Tibial nerve (tissue), 4 donors: ENCODE data around the gene INPP4A.

Experiments used
- CTCF ChIP-seq, 5 experiments: fragments of 200-600 bp in 3 of 5; fragments of 450-650 bp in 2 of 5; sonication (generic) in 3 of 5; IDR thresholded peaks; one replicate each; pipeline ENCODE4 v1.5.1; 2016 to 2019; ENCODE audit warnings: antibody characterized with exemption in 5 of 5, mild to moderate bottlenecking in 3 of 5, moderate library complexity in 2 of 5
- EP300 ChIP-seq, 2 donors: sonication (generic); formaldehyde crosslinking; IDR thresholded peaks; one replicate each; pipeline ENCODE4 v1.6.1; 2017; ENCODE audit warnings: antibody characterized with exemption in 2 of 2, mild to moderate bottlenecking in 1 of 2

GRCh38 chr2:98558852-98559530 lies 114.3 kb downstream of the INPP4A start:
- no peak for TF ChIP-seq EP300 (IDR thresholded peaks at IDR 0.05)
- TF ChIP-seq CTCF (IDR thresholded peaks at IDR 0.05), result no peak
